Measurements from ENCODE around the gene SLC18A2. TPM values are rescaled to one million over a fixed set of nuclear protein-coding genes. Genes with fewer than 3 reads are reported as not detected.

Gene SLC18A2
- total and polyA plus RNA-seq, 11 donors = 0.06 to 0.32 (median 0.16) TPM; not detected in 3

- no peak overlapping the region for H3K27ac ChIP-seq
- intact Hi-C loops (cut with DNase I) = no loop called here
- no peak for DNase-seq
- ATAC-seq = peak in 1 of 4 donors; percentile 15
- no peak for TF ChIP-seq POLR2A (IDR thresholded peaks at IDR 0.05)
- no peak for TF ChIP-seq CTCF (IDR thresholded peaks at IDR 0.05)
- no peaks in the 10 kb centered on the region for H3K9me3 ChIP-seq
- H3K36me3 ChIP-seq = no peaks in the 10 kb centered on the region
- H3K4me3 ChIP-seq = no peak overlapping the region
- H3K27me3 ChIP-seq = no peaks in the 10 kb centered on the region
- H3K4me1 ChIP-seq = no peaks in the 10 kb centered on the region
- 55 to 59% (median 58%) methylated on average over 10 to 13 of the region's 13 CpGs for WGBS, 4 donors
Observed at GRCh38 chr10:117272195-117273076, 31.5 kb downstream of the SLC18A2 start.

- Histone ChIP-seq H3K27me3 (no peaks in the 10 kb centered on the region), H3K4me3 (no peak overlapping the region), H3K36me3 (no peaks in the 10 kb centered on the region), H3K9me3 (no peaks in the 10 kb centered on the region), H3K4me1 (peaks cover 0 to under 1% (median 0%) of the 10 kb centered on the region in 12 donors), H3K27ac (no peak overlapping the region)
- intact Hi-C loops (cut with DNase I) = no loop called here
- no peak for DNase-seq
- no peak for ATAC-seq
- WGBS, 4 donors = 94 to 100% (median 97%) methylated on average over 3 of the region's 3 CpGs
- no peak for TF ChIP-seq POLR2A (IDR thresholded peaks at IDR 0.05)
- TF ChIP-seq CTCF (IDR thresholded peaks at IDR 0.05) = no peak
Observed at GRCh38 chr10:117273980-117274379, 33.1 kb downstream of the SLC18A2 start.

GRCh38 chr10:117274509-117274908, 33.6 kb downstream of the SLC18A2 start:
- 89 to 93% (median 92%) methylated on average over 5 of the region's 5 CpGs for WGBS, 4 donors
- no peaks in the 10 kb centered on the region for H3K27me3 ChIP-seq
- TF ChIP-seq POLR2A (IDR thresholded peaks at IDR 0.05) (no peak), CTCF (IDR thresholded peaks at IDR 0.05) (no peak)

GRCh38 chr10:117275121-117275520, 34.2 kb downstream of the SLC18A2 start:
- ATAC-seq = no peak
- WGBS, 4 donors = 68 to 70% (median 69%) methylated on average over 3 of the region's 3 CpGs

More at GRCh38 chr10:117274509-117274908, 33.6 kb downstream of the SLC18A2 start:
- Histone ChIP-seq H3K4me1 (peaks cover 0 to 3% (median 0%) of the 10 kb centered on the region in 12 donors), H3K36me3 (no peaks in the 10 kb centered on the region), H3K4me3 (no peak overlapping the region), H3K9me3 (no peaks in the 10 kb centered on the region), H3K27ac (no peak overlapping the region)
- intact Hi-C loops (cut with DNase I) = no loop called here
- ATAC-seq (no peak), DNase-seq (no peak)

More at GRCh38 chr10:117275121-117275520, 34.2 kb downstream of the SLC18A2 start:
- DNase-seq = no peak
- intact Hi-C loops (cut with DNase I) = no loop called here
- H3K4me1 ChIP-seq = peaks cover 0 to 3% (median 0%) of the 10 kb centered on the region in 12 donors
- H3K36me3 ChIP-seq = peaks cover 0 to under 1% (median 0%) of the 10 kb centered on the region in 9 donors
- H3K27ac ChIP-seq = no peak overlapping the region
- H3K27me3 ChIP-seq = no peaks in the 10 kb centered on the region
- H3K4me3 ChIP-seq = no peak overlapping the region
- no peaks in the 10 kb centered on the region for H3K9me3 ChIP-seq
- no peak for TF ChIP-seq CTCF (IDR thresholded peaks at IDR 0.05)
